ENCODE results near the gene ZNG1C.
"Not testable (repeated sequence)": the region's sequence is repeated elsewhere in the genome, so short reads cannot be mapped to it uniquely, and the experiment has no call there.

Gene ZNG1C

DNA sequence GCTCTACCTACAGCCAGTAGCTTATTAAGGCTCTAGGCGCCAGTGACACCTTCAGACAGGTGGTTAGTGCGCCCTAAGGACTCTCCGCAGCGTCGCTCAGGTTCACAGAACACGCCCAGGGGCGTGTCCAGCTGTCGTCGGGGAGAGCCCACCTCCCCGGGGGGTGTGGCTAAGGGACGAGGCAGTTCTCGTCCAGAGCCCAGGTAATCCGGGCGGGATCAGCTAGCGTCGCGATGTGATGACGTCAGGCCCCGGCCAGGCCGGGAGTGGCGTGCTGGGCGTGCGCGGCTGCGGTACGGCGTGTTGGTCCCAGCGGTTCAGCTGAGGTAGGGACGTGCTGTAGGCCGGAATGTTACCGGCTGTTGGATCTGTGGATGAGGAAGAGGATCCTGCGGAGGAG lies at the start of gene ZNG1C:
ZNG1C (plus strand) TSS at position 301 of the 400 bp plus-strand sequence; CDS start at position 350, 49 bp downstream.
- DNase-seq (ENCODE audit: low spot score): not testable (repeated sequence)

DNA sequence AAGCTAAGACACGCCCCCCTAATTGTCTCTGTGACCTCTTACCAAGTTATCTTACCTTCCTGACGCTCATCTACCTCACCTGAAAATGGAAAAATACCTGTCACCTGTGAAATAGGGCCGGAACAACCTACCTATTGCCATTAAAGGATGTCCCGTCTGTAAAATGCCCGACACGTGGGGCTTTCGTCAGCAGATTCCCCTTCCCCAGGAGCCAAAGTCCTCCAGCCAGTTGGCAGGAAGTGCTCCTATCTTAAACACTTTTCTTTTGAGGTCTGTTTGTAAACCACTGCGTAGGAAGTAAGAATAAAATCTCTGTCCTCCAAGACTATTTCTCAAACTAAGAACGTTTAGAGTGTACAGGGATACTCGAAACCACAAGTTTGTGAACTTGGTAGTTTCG lies 654 bp downstream of the ZNG1C start:
- DNase-seq (ENCODE audit: low spot score): not testable (repeated sequence)

DNA sequence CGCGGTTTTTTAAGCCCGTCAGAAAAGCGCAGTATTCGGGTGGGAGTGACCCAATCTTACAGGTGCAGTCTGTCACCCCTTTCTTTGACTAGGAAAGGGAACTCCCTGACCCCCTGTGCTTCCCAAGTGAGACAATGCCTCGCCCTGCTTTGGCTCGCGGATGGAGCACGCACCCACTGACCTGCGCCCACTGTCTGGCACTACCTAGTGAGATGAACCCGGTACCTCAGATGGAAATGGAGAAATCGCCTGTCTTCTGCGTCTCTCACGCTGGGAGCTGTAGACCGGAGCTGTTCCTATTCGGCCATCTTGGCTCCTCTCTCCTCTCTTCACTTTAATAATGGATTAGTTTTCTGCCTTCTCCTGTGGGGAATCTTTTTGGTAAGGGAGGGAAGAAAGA lies 39.3 kb downstream of the ZNG1C start:
- DNase-seq (ENCODE audit: low spot score): not testable (repeated sequence)

DNA sequence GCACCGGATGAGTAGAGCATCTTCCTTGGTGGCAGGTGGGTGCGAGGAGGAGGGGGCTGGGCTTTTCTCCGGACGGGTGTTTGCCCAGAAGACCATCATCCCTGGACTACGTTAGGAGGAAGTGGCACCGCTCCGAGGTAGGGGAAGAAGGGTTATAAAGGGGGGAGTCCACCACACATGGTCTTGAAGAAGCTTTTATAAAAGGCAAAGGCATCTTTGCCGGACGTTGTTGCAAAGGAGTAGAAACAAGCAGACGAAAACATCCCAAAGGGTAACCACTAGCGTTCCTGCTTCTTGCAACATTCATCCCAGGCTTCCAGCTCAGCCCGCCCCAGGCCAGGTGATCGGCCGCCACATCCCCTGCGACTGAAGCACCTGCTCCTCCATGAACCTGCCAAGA lies 60.8 kb downstream of the ZNG1C start, which contains the start of gene FOXD4L3:
FOXD4L3 (plus strand) TSS at position 301 of the 400 bp plus-strand sequence; CDS start at position 386, 85 bp downstream.
- DNase-seq (ENCODE audit: low spot score): not testable (repeated sequence)

DNA sequence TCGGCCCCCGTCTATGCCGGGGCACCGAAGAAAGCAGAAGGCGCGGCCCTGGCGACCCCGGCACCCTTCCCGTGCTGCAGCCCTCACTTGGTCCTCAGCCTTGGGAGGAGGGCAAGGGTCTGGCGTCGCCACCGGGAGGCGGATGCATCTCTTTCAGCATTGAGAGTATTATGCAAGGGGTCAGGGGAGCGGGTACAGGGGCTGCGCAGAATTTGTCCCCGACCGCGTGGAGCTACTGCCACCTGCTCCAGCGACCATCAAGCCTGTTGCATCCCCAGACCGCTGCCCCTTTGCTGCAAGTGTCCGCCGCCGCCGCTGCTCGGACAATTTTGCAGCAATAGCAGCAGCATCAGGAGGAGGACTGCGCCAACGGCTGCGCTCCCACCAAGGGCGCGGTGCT lies 62.0 kb downstream of the ZNG1C start:
- not testable (repeated sequence) for DNase-seq (ENCODE audit: low spot score)

DNA sequence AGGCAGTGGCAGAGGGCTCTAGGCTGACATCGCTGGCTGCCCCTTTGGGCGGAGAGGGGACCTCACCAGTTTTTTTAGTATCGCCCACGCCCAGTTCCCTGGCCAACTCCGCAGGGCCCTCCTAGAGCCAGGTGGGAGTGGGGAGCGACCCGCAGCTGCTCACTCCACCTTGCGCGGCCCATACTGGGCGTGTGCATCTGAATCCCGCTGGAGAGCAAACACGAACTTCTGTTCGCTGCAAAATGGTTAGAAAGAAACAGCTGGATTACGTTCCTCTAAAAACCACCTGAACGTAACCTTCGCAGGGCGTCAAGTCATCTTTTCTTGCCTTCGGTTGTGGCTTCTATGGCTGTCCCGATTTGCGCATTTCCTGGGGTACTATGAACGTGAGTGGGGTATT lies 62.4 kb downstream of the ZNG1C start:
- DNase-seq (ENCODE audit: low spot score): not testable (repeated sequence)

DNA sequence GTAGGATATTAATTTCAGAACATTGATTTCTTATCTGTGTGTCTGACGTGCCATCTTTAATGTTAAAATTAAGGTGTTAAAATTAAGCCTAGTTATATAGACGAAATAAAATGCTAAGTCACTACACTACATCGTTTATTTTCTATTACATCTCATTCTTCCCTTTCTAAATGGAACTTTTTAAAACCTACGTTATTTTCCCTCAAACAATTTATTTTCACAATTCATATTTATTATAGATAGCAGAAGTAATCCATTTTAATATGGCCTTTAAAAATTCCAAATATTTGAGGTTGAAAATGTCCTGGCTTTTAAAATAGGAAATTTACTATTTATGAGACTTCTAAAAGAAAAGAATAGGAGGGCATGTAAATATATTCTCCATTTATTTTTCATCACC lies 63.0 kb downstream of the ZNG1C start:
- DNase-seq (ENCODE audit: low spot score): not testable (repeated sequence)

DNA sequence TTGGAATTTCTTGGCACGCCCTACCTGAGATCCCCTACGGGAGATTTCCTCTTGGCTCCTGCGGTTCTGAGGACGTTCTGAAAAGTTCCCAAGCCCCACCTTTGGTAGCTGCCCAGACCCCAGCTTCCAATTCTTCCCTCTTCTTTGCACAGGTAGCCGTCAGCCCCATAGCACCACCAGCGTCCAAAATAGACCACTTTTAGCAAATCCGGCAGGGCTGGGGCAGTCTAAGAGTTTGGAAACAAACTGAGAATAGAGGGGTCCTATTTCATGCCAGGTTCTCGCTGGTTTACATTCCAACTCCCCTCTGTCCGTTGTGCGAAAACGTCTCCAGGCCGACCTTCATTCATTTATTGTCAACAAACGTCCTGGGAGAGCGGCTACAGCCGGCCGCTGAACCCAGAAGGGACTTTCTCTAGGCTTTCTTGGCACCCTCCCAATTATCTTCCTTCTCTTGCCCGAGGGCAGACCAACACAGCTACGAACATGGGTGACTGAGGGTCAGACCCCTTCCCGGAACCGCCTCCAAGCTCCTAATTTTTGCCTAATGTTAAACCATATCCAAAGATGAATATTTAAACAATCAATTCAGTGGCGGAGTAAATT lies 64.0 kb downstream of the ZNG1C start:
- not testable (repeated sequence) for DNase-seq (ENCODE audit: low spot score)

DNA sequence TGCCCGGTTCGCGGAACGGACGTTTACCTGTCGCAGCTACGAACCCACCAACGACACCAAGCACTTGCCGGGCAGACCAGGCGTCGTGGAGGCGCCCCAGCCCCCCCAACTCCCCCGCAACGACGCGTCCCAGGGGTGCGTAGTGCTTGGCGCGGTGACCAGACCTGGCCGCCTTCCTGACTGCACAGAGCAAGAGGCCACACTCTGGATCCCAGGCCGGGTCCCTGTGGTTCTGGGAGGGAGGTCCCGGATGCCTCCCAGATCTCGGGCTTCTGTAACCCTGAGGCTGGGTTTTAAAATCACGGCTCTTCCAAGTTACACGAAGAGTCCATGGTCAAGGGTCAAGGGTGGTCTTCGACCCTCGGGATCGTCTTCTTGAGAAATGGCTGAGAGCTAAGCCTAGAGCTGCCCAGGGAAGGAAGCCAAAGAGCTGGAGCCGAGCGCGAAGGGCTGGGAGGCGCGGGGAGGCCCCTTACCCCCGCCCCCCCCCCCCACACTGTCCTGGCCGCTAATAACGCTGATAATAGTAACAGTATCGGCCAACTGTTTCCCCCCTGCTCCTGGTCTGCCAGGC lies 64.7 kb downstream of the ZNG1C start:
- DNase-seq (ENCODE audit: low spot score): not testable (repeated sequence)

DNA sequence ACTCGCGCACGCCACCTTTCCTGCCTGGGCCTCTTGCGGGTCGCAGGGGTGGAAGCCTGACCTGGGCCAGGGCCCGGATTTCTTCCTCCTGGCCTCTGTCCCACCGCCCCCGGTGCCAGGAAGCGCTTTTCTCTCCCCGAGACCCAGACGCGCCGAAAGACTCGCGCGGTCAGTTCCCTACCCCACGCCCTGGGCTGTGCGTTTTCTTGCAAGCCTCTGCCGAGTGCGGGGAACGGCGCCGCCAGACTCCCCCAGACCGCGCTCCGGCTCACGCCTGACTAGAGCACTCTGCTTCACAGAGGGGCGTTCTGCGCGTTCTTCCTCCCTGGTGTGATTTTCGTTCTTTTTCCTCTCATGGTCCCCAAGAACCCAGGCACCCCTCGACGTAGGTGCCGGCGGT lies 65.3 kb downstream of the ZNG1C start:
- not testable (repeated sequence) for DNase-seq (ENCODE audit: low spot score)

DNA sequence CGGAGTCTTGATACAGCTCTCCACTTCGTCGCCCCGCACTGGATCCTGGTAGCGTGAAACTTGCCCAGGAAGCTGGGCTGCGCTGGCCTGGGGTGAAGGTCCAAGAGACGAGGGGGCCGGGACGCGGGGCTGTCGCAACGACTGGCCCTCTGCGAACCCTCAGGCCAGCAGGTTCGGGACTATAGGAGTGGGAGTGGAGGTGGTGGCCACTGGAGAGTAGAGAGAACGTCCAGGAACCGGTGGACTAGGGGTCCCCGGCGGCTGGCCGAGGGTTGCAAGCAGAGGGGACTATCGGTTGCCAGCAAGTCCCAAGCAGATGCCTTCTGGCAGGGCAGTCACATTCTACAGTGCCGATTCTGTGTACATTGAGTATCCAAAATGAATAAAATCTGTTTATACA lies 65.9 kb downstream of the ZNG1C start:
- not testable (repeated sequence) for DNase-seq (ENCODE audit: low spot score)

DNA sequence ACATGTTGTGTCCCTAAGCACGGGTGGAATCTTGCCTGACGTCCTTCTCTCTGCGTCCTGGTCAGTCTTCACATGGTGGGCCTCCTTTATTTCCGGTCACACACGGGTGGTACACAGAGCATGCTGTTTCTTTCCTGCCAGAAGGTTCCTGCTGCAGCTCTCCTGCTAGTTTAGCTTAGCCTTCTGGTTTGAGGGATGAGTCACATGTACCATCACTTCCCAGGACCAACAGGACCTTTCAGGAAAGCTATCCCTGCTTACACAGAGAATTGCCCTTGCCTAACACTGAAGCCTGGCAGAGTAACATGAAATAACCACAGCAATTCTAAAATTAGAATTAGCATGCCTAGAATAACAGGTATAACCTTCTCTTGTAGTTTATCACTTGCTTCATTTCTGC lies 69.4 kb downstream of the ZNG1C start:
- not testable (repeated sequence) for DNase-seq (ENCODE audit: low spot score)

DNA sequence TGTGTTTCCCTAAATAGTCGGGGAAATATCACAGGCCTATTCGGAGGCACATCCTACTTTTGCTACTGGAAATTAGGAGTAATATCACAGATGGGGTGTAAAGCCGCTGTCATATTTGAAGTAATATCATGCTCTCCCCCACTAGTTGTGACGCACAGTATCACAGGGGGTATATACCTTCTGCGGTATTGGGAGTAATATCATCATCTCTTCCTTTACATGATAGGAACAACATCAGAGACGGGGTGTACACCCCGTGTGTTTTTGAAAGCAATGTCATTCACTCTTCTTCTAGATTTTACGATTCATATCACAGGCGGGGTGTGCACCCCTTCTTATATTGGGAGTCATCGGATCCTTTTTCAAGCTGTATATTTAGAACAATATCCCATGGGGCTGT lies 76.4 kb downstream of the ZNG1C start:
- DNase-seq (ENCODE audit: low spot score): not testable (repeated sequence)

DNA sequence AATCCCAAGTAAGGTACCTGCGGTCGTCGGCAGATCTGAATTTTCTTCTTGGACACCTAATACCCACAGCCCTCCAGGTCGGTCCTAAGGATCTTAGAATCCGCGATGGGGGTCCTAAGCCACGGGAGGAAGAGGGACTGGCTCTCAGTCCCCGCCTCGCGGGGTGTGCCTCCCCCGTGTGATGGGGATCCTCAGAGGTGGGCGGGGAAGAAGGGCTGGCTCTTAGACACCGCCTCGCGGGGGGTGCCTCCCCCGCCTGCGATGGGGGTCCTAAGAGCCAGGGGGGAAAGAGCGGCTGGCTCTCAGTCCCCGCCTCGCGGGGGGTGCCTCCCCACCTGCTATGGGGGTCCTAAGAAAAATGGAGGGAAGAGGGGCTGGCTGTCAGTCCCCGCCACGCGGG lies 82.0 kb downstream of the ZNG1C start:
- not testable (repeated sequence) for DNase-seq (ENCODE audit: low spot score)

DNA sequence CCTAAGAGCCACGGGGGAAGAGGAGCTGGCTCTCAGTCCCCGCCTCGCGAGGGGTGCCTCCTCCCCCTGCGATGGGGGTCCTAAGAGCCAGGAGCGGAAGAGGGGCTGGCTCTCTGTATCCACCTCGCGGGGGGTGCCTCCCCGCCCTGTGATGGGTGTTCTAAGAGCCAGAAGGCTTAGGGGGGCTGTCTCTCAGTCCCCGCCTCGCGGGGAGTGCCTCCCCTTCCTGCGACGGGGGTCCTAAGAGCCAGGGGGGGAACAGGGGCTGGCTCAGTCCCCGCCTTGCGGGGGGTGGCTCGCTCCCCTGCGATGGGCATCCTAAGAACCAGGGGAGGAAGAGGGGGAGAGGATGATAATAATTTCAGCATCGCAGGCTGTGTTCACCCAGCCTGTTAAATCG lies 82.7 kb downstream of the ZNG1C start:
- not testable (repeated sequence) for DNase-seq (ENCODE audit: low spot score)

DNA sequence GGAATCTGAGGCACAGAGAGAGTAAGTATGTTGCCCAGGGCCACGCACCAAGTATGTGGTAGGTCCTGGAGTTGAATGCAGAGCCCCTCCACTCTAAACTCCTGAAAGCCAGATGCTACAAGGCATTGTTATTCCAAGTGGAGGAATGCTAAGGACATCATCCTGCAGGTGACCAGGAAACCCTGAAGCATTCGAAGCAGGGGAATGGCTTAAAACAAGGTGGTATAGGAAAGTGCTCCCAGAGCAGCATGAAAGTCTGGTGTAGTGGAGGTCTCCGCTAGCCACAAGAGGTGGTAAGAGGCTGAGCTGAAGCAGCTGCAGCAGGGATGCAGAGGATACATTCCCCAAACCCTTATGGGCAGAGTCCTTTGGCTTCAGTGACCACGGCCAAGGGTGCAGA lies 87.3 kb downstream of the ZNG1C start:
- not testable (repeated sequence) for DNase-seq (ENCODE audit: low spot score)

DNA sequence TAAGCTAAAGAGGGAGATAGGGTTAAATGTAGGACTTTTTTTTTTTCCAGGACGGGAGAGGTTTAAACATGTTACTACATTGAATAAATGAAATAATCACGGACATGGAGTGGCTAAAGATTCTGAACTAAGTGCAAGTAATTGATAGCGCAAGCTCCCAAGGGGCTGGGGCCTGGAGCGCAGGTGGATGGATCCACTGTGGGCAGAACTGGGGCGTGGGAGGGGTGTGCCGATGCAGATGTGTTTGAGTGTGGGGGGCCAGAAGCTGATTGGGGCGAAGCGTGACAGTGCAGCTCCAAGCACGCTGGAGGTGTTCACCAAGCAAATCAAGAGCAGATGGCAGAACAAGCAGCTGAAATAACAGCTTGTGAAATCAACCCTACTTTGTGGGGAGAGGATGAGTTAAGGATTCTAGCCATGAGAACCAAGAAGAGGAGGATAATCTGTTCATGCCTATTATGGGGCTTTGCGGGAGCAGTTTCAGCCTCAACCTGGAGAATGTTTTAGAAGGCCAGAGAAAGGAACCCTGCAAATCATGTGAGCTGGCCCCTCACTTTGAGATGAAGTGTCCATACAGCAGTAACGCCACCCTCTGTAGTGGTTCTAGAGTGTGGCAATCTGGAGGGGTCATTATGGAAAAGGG lies 88.9 kb downstream of the ZNG1C start:
- not testable (repeated sequence) for DNase-seq (ENCODE audit: low spot score)

DNA sequence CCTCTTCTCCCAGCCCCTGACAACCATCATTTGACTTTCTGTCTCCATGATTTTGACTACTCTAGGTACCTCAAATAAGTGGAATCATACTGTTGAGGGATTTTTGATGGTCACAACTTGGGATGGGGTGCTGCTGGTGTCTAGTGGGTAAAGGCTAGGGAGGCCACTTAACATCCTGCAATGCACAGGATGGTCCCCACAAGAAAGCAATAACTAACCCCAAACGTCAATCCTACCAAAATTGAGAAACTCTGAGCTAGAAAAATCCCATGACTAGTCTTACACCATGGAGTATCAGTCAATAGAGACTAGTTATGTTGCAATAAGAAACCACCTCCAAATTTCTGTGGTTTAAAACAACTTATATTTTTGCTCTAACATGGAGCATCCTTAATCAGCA lies 90.3 kb downstream of the ZNG1C start:
- DNase-seq (ENCODE audit: low spot score): not testable (repeated sequence)

DNA sequence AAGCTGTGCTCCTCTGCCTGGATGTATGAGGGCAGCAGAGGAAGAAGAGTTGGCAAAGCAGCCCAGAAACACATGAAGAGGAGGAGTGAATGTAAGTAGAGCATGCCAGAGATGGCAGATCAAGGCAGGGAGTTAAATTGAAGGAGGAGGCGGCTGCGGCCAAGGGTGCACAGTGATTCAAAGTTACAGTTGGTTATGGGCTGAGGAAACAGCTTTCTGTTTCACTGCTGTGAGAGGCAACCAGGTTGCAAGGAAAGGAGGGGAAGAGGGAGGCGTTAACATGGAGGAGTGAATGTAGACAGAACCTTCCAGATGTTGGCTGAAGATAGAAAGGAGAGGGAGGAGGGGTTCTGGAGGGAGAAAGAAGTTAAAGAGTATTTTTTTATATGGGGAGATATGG lies 94.2 kb downstream of the ZNG1C start:
- not testable (repeated sequence) for DNase-seq (ENCODE audit: low spot score)

DNA sequence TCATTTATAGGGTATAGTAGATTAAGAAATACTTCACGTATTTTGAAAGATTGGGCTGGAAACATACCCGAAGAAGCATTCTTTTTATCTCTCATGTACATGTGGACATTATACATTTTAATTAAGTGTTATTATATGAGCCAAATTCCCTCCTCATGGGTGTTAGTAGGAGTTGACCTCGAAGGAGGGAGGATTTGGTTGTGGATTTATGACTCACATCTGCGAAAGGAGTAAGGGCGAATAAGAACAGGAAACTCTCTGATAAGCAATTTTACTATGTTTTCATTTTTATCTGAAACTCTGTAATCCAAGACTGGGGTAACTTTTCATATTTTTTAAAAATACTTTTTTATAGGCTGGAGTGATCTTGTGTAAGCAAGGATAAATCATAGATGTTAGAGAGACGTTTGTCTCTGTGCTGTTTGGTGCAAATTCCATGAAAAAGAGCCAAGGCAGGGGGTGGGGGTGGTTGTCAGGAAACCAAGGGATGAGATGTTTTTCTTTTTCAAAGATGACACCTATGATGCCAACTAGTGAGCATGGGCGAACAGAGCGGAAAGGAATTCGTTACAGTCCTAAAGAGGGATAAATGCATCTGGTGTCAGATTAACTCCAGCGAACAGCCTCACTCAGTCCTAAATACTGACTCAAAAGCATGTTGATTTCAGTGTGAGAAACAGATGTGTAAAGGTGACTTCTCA lies 95.0 kb downstream of the ZNG1C start:
- DNase-seq (ENCODE audit: low spot score): not testable (repeated sequence)

DNA sequence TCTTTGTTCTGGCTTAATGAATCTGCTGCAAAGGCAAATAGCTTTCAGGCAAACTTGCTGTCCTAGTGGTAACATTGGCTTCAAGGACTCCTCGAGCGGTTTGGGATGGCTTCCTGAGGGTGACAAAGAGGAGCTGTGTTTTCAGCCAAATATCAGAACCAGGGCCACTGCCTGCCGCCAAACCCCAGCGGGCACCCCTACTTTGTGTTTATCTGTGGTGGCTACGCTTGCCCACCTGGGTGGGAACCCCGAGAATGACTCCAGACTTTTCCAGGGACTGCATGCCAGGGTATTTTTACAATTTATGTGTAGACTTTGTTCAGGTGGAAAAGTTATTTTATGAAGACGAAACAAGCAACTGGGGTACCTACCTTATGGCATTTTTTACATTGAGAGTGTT lies 96.2 kb downstream of the ZNG1C start:
- not testable (repeated sequence) for DNase-seq (ENCODE audit: low spot score)

DNA sequence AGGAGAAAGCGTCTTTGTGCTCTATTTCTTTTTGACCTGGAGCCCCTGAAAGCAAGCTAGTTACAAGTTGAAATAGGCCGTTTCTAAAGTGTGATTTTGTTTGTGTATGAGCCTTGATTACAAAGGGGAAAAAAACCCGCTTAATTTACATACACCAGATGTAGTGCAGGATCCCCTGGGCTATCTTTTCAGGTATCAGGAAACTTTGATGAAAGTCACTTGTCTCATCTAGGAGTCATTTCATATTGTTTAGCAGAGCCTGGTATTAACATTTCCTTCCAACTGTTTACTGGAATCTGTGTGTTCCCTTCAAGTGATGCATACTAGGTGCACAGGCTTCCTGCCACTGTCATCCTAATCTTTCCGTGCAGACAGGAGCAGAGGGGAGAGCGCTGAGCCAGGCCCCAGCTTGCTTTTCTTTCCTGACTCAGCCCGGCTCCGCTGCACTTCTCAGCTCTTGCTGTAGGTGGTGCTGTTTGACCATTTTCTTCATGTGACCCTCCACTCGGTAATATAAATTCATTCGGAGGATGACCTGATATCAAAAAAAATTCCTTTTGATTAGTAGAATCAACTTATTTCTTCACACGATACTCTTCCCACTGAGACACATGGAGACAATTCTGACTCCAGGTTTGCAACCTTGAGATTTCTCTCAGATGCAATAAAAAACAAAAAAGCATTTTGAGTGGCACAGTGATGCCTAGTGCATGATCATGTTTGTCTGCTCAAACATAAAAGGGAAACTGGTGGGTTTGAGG lies 100.7 kb downstream of the ZNG1C start:
- DNase-seq (ENCODE audit: low spot score): peak; percentile 7
